Measurements from ENCODE around the gene HOXA9. TPM values are rescaled to one million over a fixed set of nuclear protein-coding genes. Genes with fewer than 3 reads are reported as not detected.

Gene HOXA9
- total RNA-seq, 4 donors from 2014 or later = 19.5 to 130 (median 50.6) TPM

DNA sequence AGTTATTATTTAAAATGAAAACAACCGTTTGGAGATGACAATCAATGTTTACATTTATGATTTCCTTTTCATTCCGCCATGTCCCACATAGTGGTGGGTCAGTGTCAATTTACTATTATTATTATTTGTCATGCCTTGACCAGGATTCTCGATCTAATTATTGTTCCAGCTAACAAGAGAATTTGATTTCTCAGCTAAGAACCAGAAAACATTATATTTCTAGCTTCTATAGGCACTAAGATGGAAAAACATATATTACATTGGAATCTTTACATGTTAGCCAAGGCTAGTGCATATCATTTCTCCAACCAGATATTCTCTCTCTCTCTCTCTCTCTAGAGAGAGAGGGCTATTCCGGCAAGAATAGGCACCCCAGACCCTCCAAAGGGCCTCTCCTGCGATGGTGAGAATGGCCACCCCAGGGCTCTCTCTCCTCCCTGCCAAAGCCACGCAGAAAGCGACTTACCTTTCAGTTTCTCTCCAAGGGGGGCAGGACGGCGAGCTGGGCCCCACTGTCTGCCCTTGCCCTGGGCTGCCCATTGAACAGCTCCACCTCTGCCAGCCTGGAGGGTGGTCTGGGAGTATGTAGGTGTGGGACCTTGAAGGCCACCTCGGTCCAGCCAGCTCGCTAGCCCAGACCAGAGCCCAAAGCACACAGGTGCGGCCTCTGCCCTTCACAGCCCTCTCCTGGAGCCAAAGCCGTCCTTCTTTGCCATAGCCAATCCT is 15.3 kb downstream of the HOXA9 start:
- intact Hi-C loops (cut with DNase I; ENCODE audit: low total_unique reads) (loop anchor here (5.0 kb wide), 2 partner anchors 43 to 293 kb away; no protein-coding TSS in a partner anchor), in situ Hi-C loops (cut with MboI; ENCODE audit: low pct_ligation_motif_present in 1 of 4, low pct_unique_long_range_greater_than_20kb in 1 of 4, low sequenced_read_pairs in 3 of 4) (loop anchor here in 3 of 4 donors (10.0 to 25.0 kb wide), 5 partner anchors 295 to 1288 kb away; no protein-coding TSS in a partner anchor)
- WGBS, 2 donors (ENCODE audit: low coverage in 1 of 2) = 6 to 15% methylated on average over 3 to 13 of the region's 13 CpGs
- Histone ChIP-seq H3K4me3 (peak overlapping the region; percentile 71 to 81 (median 76)), H3K27me3 (peaks cover 50% of the 10 kb centered on the region), H3K9me3 (no peaks in the 10 kb centered on the region), H3K27ac (peak overlapping the region; percentile 95 to 99 (median 98)), H3K36me3 (no peaks in the 10 kb centered on the region), H3K4me1 (peaks cover 18 to 86% (median 65%) of the 10 kb centered on the region in 4 donors)
- DNase-seq = peak; percentile 40
- no peak for TF ChIP-seq POLR2AphosphoS5 (IDR thresholded peaks at IDR 0.05)

DNA sequence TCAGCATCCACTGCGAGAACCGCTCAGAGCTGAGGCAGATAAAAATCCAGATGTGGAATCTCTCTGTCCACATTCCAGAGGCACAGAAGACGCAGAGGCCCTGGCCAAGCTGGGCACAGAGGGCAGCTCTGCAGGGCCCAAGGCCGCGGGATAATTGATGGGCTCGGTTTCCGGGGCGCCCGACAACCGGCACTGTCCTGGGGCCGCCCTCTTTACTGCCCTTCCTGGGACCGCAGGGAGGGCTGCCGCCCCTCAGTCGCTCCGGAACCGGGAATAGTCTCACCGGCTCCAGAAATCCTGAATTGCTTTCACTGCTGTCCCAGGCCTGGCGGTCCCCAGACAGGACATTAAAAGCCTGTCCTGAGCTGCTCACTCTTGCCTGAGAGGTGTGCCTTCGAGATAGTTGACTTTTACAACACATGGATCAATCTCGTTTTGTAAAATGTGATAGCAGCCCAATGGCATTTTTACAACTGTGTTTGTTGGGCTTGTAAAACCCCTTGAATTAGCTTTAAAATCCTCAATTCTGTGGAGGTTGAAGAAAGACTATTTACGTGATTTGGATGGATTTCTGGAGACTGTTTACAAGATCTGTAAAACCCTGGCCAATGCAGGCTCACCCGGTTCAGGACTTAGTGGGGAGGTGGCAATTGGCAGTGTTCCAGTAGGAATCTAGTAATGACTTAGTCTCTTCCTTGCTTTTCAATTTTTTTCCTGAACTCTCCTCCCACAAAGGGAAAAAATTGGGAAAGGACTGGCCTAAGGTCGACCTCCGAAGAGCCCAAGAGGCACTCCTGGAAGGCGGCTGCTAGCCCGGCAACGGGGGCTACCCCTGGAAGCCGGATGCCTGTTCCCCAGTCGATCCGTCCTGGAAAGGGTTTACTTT is 16.3 kb downstream of the HOXA9 start:
- Histone ChIP-seq H3K36me3 (no peaks in the 10 kb centered on the region), H3K4me3 (peak overlapping the region; percentile 54 to 79 (median 72)), H3K27ac (peak overlapping the region; percentile 95 to 99 (median 98)), H3K4me1 (peaks cover 11 to 87% (median 65%) of the 10 kb centered on the region in 4 donors), H3K9me3 (no peaks in the 10 kb centered on the region), H3K27me3 (peaks cover 40% of the 10 kb centered on the region)
- DNase-seq = peak; percentile 57
- TF ChIP-seq POLR2AphosphoS5 (IDR thresholded peaks at IDR 0.05) = peak; percentile 34 to 61 (median 52)
- no peak for TF ChIP-seq EP300 (IDR thresholded peaks at IDR 0.05; ENCODE audit: low read depth)
- peak; percentile 17 for TF ChIP-seq POLR2A (IDR thresholded peaks at IDR 0.05)
- intact Hi-C loops (cut with DNase I; ENCODE audit: low total_unique reads) (loop anchor here (5.0 kb wide), 2 partner anchors 42 to 292 kb away; no protein-coding TSS in a partner anchor), in situ Hi-C loops (cut with MboI; ENCODE audit: low pct_ligation_motif_present in 1 of 4, low pct_unique_long_range_greater_than_20kb in 1 of 4, low sequenced_read_pairs in 3 of 4) (loop anchor here in 3 of 4 donors (10.0 kb wide), 1 partner anchor 294 kb away; no protein-coding TSS in a partner anchor)
- 9 to 20% methylated on average over 10 to 29 of the region's 30 CpGs for WGBS, 2 donors (ENCODE audit: low coverage in 1 of 2)

DNA sequence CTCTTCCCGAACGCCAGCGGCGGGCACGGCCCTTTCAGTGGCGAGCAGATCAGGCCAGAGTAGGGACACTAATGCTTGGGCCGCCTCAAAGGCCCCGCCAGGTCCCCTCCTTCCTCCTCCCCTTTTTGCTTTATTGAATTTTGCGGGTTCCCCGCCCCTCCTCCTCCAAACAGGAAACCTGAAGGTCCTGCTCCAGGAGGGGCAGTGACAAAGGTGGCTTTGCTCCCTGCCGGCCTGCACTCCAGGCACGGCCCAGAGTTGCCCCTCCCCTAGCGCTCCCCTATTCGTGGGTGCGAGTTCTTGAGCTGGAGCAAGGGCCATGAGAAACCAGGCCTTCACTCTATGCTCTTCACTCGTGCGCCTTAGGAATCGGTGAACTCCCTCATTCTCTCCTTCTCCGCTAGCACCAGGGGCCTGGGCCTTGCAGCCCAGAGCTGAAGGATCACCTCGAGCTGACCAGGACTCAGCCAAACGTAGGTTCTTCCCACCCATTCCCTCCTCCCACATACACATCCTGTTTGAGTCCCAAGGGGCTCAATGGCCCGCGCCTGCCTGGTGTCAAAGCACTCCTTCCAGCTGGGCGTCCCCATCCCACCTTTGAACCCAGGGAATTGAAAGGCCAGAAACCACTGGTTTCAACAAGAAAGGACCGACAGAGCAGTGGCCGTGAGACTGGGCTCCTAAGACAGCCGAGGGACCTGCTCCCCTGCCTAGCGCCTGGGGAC is 17.1 kb downstream of the HOXA9 start:
- peak; percentile 65 to 83 (median 74) for TF ChIP-seq POLR2AphosphoS5 (IDR thresholded peaks at IDR 0.05)
- TF ChIP-seq EP300 (IDR thresholded peaks at IDR 0.05; ENCODE audit: low read depth) = no peak
- TF ChIP-seq, protein P1, sequence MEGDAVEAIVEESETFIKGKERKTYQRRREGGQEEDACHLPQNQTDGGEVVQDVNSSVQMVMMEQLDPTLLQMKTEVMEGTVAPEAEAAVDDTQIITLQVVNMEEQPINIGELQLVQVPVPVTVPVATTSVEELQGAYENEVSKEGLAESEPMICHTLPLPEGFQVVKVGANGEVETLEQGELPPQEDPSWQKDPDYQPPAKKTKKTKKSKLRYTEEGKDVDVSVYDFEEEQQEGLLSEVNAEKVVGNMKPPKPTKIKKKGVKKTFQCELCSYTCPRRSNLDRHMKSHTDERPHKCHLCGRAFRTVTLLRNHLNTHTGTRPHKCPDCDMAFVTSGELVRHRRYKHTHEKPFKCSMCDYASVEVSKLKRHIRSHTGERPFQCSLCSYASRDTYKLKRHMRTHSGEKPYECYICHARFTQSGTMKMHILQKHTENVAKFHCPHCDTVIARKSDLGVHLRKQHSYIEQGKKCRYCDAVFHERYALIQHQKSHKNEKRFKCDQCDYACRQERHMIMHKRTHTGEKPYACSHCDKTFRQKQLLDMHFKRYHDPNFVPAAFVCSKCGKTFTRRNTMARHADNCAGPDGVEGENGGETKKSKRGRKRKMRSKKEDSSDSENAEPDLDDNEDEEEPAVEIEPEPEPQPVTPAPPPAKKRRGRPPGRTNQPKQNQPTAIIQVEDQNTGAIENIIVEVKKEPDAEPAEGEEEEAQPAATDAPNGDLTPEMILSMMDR (IDR thresholded peaks at IDR 0.05) = no peak
- peak; percentile 80 for TF ChIP-seq POLR2A (IDR thresholded peaks at IDR 0.05)
- WGBS, 2 donors (ENCODE audit: low coverage in 1 of 2) = 10% methylated on average over 28 of the region's 28 CpGs; no CpG with 5 or more reads in 1 of the 2 donors
- H3K36me3 ChIP-seq = no peaks in the 10 kb centered on the region
- in situ Hi-C loops (cut with MboI; ENCODE audit: low pct_ligation_motif_present in 1 of 4, low pct_unique_long_range_greater_than_20kb in 1 of 4, low sequenced_read_pairs in 3 of 4) = loop anchor here in 3 of 4 donors (10.0 kb wide), 1 partner anchor 293 kb away; no protein-coding TSS in a partner anchor
- no peaks in the 10 kb centered on the region for H3K9me3 ChIP-seq
- H3K27ac ChIP-seq = peak overlapping the region; percentile 95 to 99 (median 98)
- peak overlapping the region; percentile 54 to 79 (median 72) for H3K4me3 ChIP-seq
- peak; percentile 77 for DNase-seq
- H3K27me3 ChIP-seq = peaks cover 34% of the 10 kb centered on the region
- intact Hi-C loops (cut with DNase I; ENCODE audit: low total_unique reads) = loop anchor here (5.0 kb wide), 2 partner anchors 41 to 291 kb away; no protein-coding TSS in a partner anchor
- peaks cover 3 to 85% (median 61%) of the 10 kb centered on the region in 4 donors for H3K4me1 ChIP-seq

DNA sequence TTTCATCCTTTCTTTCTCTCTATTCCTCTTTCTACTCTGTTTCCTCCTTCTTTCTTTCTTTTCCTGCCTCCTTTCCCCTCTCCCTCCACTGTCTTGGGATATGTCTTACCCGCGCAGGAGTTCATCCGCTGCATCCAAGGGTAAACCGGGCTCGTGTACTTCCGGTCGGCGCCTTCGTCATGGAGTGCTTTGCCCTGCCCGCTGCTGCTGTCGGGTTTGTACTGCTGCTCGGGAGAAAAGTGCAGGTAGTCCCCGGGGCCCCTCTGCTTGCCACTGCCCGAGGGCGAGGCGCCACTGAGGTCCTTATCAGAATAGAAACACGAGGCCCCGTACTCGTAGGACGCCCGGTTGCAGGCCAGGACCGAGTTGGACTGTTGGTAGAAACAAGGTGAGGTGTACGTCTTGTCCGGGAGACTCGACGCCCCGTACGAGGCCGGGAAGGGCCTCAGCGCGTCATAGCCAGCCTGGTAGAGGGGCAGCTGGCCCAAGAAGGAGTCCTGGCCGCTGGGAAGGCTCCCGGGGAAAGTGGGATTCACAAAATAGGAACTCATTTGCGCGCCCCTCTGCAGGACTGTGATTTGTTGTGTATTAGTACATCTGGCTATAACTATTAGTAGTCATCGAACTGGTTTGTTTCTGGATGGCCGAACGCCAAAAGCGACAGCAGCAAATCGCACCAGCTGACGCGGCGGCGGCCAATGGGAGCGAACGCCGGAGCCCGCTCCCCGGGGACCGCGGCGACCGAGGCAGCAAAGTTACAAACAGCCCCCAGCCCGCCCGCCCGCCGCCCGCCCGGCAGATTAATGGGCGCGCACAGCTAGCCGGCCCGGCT is 17.9 kb downstream of the HOXA9 start, which contains the start of gene HOXA6:
Gene HOXA6, minus strand, starts transcription at position 576 of the 832 bp plus-strand sequence. Its CDS starts 25 bp downstream, at position 551.
- 11% methylated on average over 63 of the region's 63 CpGs; no CpG with 5 or more reads in 1 of the 2 donors for WGBS, 2 donors (ENCODE audit: low coverage in 1 of 2)
- Histone ChIP-seq H3K4me3 (peak within 1 kb of the TSS; percentile 54 to 79 (median 72)), H3K9me3 (no peaks in the 10 kb centered on the region), H3K27me3 (peaks cover 26% of the 10 kb centered on the region), H3K36me3 (no peaks in the 10 kb centered on the region), H3K27ac (peak within 1 kb of the TSS; percentile 95 to 99 (median 98)), H3K4me1 (peaks cover 0 to 78% (median 55%) of the 10 kb centered on the region in 4 donors)
- intact Hi-C loops (cut with DNase I; ENCODE audit: low total_unique reads) = loop anchor here (5.0 kb wide), 2 partner anchors 40 to 290 kb away; no protein-coding TSS in a partner anchor
- peak; percentile 81 for DNase-seq
- TF ChIP-seq POLR2AphosphoS5 (IDR thresholded peaks at IDR 0.05) (peak in 1 of 3 donors; percentile 40), POLR2A (IDR thresholded peaks at IDR 0.05) (peak; percentile 29)
- TF ChIP-seq, protein P1 (IDR thresholded peaks at IDR 0.05) = no peak
- in situ Hi-C loops (cut with MboI; ENCODE audit: low pct_ligation_motif_present in 1 of 4, low pct_unique_long_range_greater_than_20kb in 1 of 4, low sequenced_read_pairs in 3 of 4) = loop anchor here in 3 of 4 donors (10.0 kb wide), 1 partner anchor 293 kb away; no protein-coding TSS in a partner anchor

Data from transverse colon (tissue), 4 donors.